Parathyroid adenoma (tissue), 2 donors: Measurements from ENCODE around the gene C3.

ENCODE experiments used
- H2AFZ ChIP-seq: fragments of 300-600 bp; sonication (generic); one replicate; pipeline ENCODE4 v1.7.0; 2017; ENCODE audit warnings: antibody characterized with exemption, mild to moderate bottlenecking
- H3K27ac ChIP-seq: fragments of 300-600 bp; sonication (generic); one replicate; pipeline ENCODE4 v1.7.0; 2017
- H3K27me3 ChIP-seq: fragments of 300-600 bp; sonication (generic); one replicate; pipeline ENCODE4 v1.7.0; 2017; ENCODE audit warnings: low read length; ENCODE audit not compliant: control insufficient read depth, insufficient read depth
- H3K36me3 ChIP-seq: fragments of 300-600 bp; sonication (generic); one replicate; pipeline ENCODE4 v1.7.0; 2017; ENCODE audit warnings: low read length; ENCODE audit not compliant: control insufficient read depth, insufficient read depth
- H3K4me1 ChIP-seq: fragments of 300-600 bp; sonication (generic); one replicate; pipeline ENCODE4 v1.7.0; 2017; ENCODE audit warnings: control low read depth
- H3K4me2 ChIP-seq: fragments of 300-600 bp; sonication (generic); one replicate; pipeline ENCODE4 v1.7.0; 2017; ENCODE audit warnings: low read length
- H3K4me3 ChIP-seq: fragments of 300-600 bp; sonication (generic); one replicate; pipeline ENCODE4 v1.7.0; 2017; ENCODE audit warnings: low read depth, low read length
- H3K79me2 ChIP-seq: fragments of 300-600 bp; sonication (generic); one replicate; pipeline ENCODE4 v1.7.0; 2017; ENCODE audit warnings: control low read depth
- H3K9ac ChIP-seq: fragments of 300-600 bp; sonication (generic); one replicate; pipeline ENCODE4 v1.7.0; 2017; ENCODE audit warnings: mild to moderate bottlenecking
- H3K9me3 ChIP-seq: fragments of 300-600 bp; sonication (generic); one replicate; pipeline ENCODE4 v1.7.0; 2017; ENCODE audit warnings: low read length; ENCODE audit not compliant: control insufficient read depth
- CTCF ChIP-seq: fragments of 300-600 bp; sonication (generic); IDR thresholded peaks from one replicate; pipeline ENCODE4 v1.7.0; 2017; ENCODE audit warnings: antibody characterized with exemption, mild to moderate bottlenecking
- donor health status: primary hyperparathyroidism.

The C3 gene

DNA sequence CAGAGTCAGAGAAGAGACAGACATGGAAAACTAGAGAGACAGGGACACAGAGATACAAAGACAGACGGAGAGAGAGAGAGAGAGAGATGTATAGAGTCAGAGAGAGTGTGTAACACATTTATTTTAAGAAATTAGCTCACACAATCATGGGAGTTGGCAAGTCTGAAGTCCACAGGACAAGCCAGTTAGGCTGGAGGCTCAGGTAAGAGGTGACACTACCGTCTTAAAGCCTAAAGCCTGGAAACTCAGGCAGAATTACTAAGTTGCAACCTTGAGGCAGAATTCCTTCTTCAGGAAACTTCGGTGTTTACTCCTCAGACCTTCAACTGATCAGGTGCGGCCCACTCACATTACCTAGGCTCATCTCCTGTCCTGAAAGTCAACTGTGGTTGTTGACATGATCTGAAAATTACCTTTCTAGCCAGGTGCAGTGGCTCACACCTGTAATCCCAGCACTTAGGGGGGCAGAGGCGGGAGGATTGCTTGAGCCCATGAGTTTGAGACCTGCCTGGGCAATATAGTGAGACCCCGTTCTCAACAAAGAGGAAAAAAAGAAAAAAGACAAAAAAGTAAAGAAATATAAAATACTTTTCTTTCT, 47.7 kb downstream of the C3 start:
- Histone ChIP-seq H3K4me3 (no peak overlapping the region), H3K79me2 (no peaks in the 10 kb centered on the region), H3K9ac (no peak overlapping the region), H3K36me3 (no peaks in the 10 kb centered on the region), H3K9me3 (no peaks in the 10 kb centered on the region), H3K27ac (no peak overlapping the region), H2AFZ (no peak overlapping the region), H3K27me3 (no peaks in the 10 kb centered on the region), H3K4me2 (no peak overlapping the region), H3K4me1 (no peaks in the 10 kb centered on the region)
- no peak for TF ChIP-seq CTCF

GRCh38 chr19:6671960-6672359, 48.5 kb downstream of the C3 start:
- Histone ChIP-seq H3K4me1 (no peaks in the 10 kb centered on the region), H3K36me3 (no peaks in the 10 kb centered on the region), H3K9me3 (no peaks in the 10 kb centered on the region), H3K79me2 (no peaks in the 10 kb centered on the region), H3K9ac (no peak overlapping the region), H3K27me3 (no peaks in the 10 kb centered on the region), H2AFZ (no peak overlapping the region), H3K4me3 (no peak overlapping the region), H3K4me2 (no peak overlapping the region), H3K27ac (no peak overlapping the region)
- TF ChIP-seq CTCF: no peak

- Histone ChIP-seq H3K79me2 (no peaks in the 10 kb centered on the region), H3K27me3 (no peaks in the 10 kb centered on the region), H3K36me3 (no peaks in the 10 kb centered on the region), H3K9ac (no peak overlapping the region), H3K4me1 (no peaks in the 10 kb centered on the region), H3K9me3 (no peaks in the 10 kb centered on the region), H3K27ac (no peak overlapping the region), H2AFZ (no peak overlapping the region), H3K4me2 (no peak overlapping the region), H3K4me3 (no peak overlapping the region)
- TF ChIP-seq CTCF: no peak
These were observed 51.8 kb downstream of the C3 start for GRCh38 chr19:6668691-6669090.

GRCh38 chr19:6667114-6667627, 53.3 kb downstream of the C3 start:
- no peaks in the 10 kb centered on the region for H3K9me3 ChIP-seq
- H3K4me3 ChIP-seq: no peak overlapping the region
- H3K27me3 ChIP-seq: no peaks in the 10 kb centered on the region
- H3K79me2 ChIP-seq: no peaks in the 10 kb centered on the region
- no peak overlapping the region for H3K9ac ChIP-seq
- TF ChIP-seq CTCF: no peak
- H3K4me1 ChIP-seq: no peaks in the 10 kb centered on the region
- no peak overlapping the region for H3K27ac ChIP-seq
- no peaks in the 10 kb centered on the region for H3K36me3 ChIP-seq
- H2AFZ ChIP-seq: no peak overlapping the region
- H3K4me2 ChIP-seq: no peak overlapping the region

DNA sequence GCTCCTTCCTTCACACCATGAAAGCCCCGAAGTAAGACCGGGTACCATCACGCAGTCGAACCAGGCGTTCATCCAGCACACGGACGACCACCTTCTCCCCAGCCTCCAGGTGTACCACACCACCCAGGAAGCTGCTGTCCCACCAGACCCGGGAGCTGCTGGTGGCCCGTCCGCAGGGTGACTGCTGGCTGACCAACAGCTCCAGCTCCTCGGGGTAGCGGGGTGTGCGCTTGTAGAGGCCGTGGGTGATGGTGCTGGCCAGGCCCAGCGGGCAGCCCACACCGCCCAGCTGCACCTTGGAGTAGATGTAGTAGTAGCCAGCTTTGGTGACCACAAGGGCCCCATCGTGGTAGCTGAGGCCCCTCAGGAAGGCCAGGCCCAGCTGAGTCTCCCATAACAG, 55.5 kb downstream of the C3 start:
- no peaks in the 10 kb centered on the region for H3K36me3 ChIP-seq
- no peak for TF ChIP-seq CTCF
- no peak overlapping the region for H3K4me3 ChIP-seq
- H3K4me2 ChIP-seq: no peak overlapping the region
- no peak overlapping the region for H3K9ac ChIP-seq
- no peak overlapping the region for H3K27ac ChIP-seq
- no peaks in the 10 kb centered on the region for H3K79me2 ChIP-seq
- H3K4me1 ChIP-seq: no peaks in the 10 kb centered on the region
- H3K27me3 ChIP-seq: peaks cover 7% of the 10 kb centered on the region
- H2AFZ ChIP-seq: no peak overlapping the region
- no peaks in the 10 kb centered on the region for H3K9me3 ChIP-seq
